ENCODE data around the gene NLRC5. TPM values are rescaled to one million over a fixed set of nuclear protein-coding genes. Genes with fewer than 3 reads are reported as not detected.
"Not testable (repeated sequence)": the region's sequence is repeated elsewhere in the genome, so short reads cannot be mapped to it uniquely, and the experiment has no call there.

The NLRC5 gene
- polyA plus RNA-seq, 10 donors = 2.4 to 11.2 (median 4.9) TPM

GRCh38 chr16:57071831-57072582 is 82.7 kb downstream of the NLRC5 start:
- DNase-seq = peak; percentile 51 to 85 (median 63)

- DNase-seq = peak in 1 of 3 donors; percentile 79
Measured at GRCh38 chr16:57072616-57073275, 83.4 kb downstream of the NLRC5 start.

- no peak for DNase-seq
Measured at GRCh38 chr16:57077714-57078113, 88.4 kb downstream of the NLRC5 start.

GRCh38 chr16:57081744-57082143 is 92.4 kb downstream of the NLRC5 start:
- no peak for DNase-seq

GRCh38 chr16:57082664-57083063 is 93.3 kb downstream of the NLRC5 start:
- DNase-seq = no peak

- no peak for DNase-seq
Measured at GRCh38 chr16:57083485-57084126, 94.2 kb downstream of the NLRC5 start.

- DNase-seq = peak; percentile 51 to 89 (median 76)
Measured at GRCh38 chr16:57084257-57084770, 95.0 kb downstream of the NLRC5 start.

GRCh38 chr16:57084996-57085395 is 95.6 kb downstream of the NLRC5 start:
- no peak for DNase-seq

GRCh38 chr16:57087003-57087402 is 97.6 kb downstream of the NLRC5 start:
- DNase-seq = no peak

GRCh38 chr16:57089406-57089805 is 100.0 kb downstream of the NLRC5 start:
- no peak for DNase-seq

- peak in 2 of 3 donors; percentile 22 to 54 for DNase-seq
Measured at GRCh38 chr16:57091200-57091974, 102.0 kb downstream of the NLRC5 start.

- DNase-seq = peak; percentile 46 to 80 (median 57)
Measured at GRCh38 chr16:57091975-57092785, 102.8 kb downstream of the NLRC5 start, which contains the start of gene CPNE2. Gene CPNE2, plus strand, starts transcription at chr16:57092583. Its CDS starts 18,160 bp downstream, at chr16:57110743.

- peak in 2 of 3 donors; percentile 32 to 69 for DNase-seq
Measured at GRCh38 chr16:57092786-57093411, 103.5 kb downstream of the NLRC5 start.

GRCh38 chr16:57093666-57094564 is 104.6 kb downstream of the NLRC5 start:
- no peak for DNase-seq

- no peak for DNase-seq
Measured at GRCh38 chr16:57094911-57095310, 105.6 kb downstream of the NLRC5 start.

GRCh38 chr16:57096192-57096591 is 106.8 kb downstream of the NLRC5 start:
- DNase-seq = no peak

- no peak for DNase-seq
Measured at GRCh38 chr16:57096793-57097192, 107.4 kb downstream of the NLRC5 start.

GRCh38 chr16:57098188-57098841 is 109.0 kb downstream of the NLRC5 start:
- DNase-seq = no peak

- not testable (repeated sequence) for DNase-seq
Measured at GRCh38 chr16:57099965-57100364, 110.6 kb downstream of the NLRC5 start.

Measured in muscle of back (tissue), 11 donors.